ENCODE measurements around the gene RPP40.

GRCh38 chr6:5036269-5036668 is 32.4 kb upstream of the RPP40 start:
- no peak for TF ChIP-seq POLR2AphosphoS5 (IDR thresholded peaks at IDR 0.05)
- no peak for TF ChIP-seq CTCF (IDR thresholded peaks at IDR 0.05)
- no peak for TF ChIP-seq POLR2A (IDR thresholded peaks at IDR 0.05)
- no peak for TF ChIP-seq EP300 (IDR thresholded peaks at IDR 0.05)
